Measurements from ENCODE around the gene HOXD3. TPM values are rescaled to one million over a fixed set of nuclear protein-coding genes. Genes with fewer than 3 reads are reported as not detected.

Gene HOXD3
- total RNA-seq, 1 donor from 2014 or later = 1.9 TPM

DNA sequence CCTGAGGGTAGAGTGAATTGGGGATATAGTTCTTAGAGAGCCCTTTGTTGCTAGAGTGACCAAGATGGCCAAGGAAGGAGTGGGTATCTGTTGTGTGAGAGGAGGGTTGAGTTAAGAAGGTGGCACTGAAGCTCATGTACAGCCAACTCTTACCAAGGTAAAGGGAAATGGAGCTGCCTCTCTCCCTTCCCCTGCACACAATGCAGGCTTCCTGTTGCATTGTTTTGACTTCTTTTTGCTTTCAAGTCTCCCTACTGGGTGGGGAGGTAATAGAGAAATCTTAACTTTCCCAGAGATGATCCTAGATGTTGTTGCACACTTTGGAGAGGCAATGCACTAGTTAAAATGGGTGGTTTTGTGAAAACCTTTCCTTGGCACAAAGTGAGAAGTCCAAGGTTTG, 55.2 kb downstream of the HOXD3 start:
- no peak for DNase-seq

DNA sequence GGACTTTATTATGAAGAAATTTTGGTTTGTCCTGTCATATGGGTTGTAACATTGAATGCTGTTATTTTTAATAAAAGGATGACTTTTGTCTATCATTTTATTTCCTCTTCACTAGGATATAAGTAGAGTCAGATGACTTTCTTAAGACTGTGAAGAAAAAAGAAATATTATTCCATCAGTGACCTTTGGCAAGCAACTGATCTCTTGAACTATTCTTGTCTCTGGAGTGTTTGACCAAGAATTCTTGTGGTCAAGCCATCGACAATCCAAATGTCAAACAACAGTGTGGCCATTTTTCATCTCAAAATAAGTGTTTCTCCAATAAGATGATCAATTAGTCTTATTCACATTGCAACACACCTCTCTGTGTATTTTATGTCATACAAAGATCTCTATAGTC, 56.3 kb downstream of the HOXD3 start:
- no peak for DNase-seq

Small RNAs within 50 kb of the gene (small RNA-seq; reads per million reads assigned to genes)
- 14,318 reads per million, percentile 100 among the genes with 10 or more reads in this experiment for gene MIR10B (ENCODE audit: low replicate concordance)

Other genes starting within 250 kb of the HOXD3 start
- gene LNPK, start 155.0 kb upstream of the HOXD3 start, total RNA-seq = 68.4 TPM
- not detected for gene EVX2, start 73.3 kb upstream of the HOXD3 start, total RNA-seq
- gene HOXD13, start 64.6 kb upstream of the HOXD3 start, total RNA-seq = not detected
- not detected for gene HOXD12, start 57.5 kb upstream of the HOXD3 start, total RNA-seq
- gene HOXD11, start 50.0 kb upstream of the HOXD3 start, total RNA-seq = not detected
- 0.62 TPM for gene HOXD10, start 40.5 kb upstream of the HOXD3 start, total RNA-seq
- 1.8 TPM for gene HOXD9, start 34.6 kb upstream of the HOXD3 start, total RNA-seq
- gene HOXD8, start 27.6 kb upstream of the HOXD3 start, total RNA-seq = 2.7 TPM
- 1.5 TPM for gene HOXD4, start 5.8 kb upstream of the HOXD3 start, total RNA-seq
- gene HOXD1, start 31.4 kb downstream of the HOXD3 start, total RNA-seq = not detected
- gene MTX2, start 112.1 kb downstream of the HOXD3 start, total RNA-seq = 28.3 TPM